COR-L47 (cell line): ENCODE measurements around the gene DOHH.

ENCODE experiments used
- DNase-seq: peaks from one replicate; lab custom pipeline; 2025; lab: John Stamatoyannopoulos, UW

The DOHH gene, protein sequence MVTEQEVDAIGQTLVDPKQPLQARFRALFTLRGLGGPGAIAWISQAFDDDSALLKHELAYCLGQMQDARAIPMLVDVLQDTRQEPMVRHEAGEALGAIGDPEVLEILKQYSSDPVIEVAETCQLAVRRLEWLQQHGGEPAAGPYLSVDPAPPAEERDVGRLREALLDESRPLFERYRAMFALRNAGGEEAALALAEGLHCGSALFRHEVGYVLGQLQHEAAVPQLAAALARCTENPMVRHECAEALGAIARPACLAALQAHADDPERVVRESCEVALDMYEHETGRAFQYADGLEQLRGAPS

GRCh38 chr19:3500429-3501101 lies at the start of gene DOHH:
TSS of gene DOHH (minus strand) at chr19:3500674. CDS start at chr19:3496814, 3,860 bp downstream.
- peak; percentile 94 for DNase-seq

DNA sequence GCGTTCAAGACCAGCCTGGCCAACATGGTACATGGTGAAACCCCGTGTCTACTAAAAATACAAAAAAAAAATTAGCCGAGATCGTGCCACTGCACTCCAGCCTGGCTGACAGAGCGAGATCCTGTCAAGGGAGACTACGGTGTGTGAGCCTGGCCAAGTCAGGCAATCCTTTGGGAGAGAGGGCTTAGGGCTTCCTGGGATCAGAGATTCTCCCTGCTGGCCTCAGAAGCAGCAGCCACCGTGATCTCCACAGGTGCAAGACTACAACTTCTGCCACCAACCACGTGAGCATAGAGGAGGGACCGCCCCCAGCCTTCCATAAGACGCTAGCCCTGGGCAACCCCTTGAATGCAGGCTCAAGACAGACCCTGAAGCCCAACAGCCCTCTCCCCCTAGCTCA lies 49.3 kb upstream of the DOHH start:
- no peak for DNase-seq

DNA sequence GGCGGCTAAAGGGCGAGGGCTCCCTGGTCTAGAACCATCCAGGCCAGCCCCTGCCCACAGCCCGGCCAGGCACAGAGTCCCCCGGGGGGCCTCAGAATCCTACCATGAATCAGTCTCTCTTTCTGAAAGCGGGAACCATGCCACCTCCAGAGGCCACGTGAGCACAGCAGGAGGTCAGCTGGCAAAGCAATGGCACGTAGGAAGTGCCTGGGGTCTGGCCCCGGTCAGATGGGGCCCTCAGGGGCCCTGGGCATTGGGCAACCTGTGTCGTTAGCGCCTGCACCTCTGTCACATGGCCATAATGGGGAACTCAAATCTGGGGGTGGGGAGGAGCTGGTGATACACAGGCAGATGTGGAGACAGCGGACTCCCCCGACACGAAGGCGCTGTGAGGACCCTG lies 48.1 kb upstream of the DOHH start:
- no peak for DNase-seq

DNA sequence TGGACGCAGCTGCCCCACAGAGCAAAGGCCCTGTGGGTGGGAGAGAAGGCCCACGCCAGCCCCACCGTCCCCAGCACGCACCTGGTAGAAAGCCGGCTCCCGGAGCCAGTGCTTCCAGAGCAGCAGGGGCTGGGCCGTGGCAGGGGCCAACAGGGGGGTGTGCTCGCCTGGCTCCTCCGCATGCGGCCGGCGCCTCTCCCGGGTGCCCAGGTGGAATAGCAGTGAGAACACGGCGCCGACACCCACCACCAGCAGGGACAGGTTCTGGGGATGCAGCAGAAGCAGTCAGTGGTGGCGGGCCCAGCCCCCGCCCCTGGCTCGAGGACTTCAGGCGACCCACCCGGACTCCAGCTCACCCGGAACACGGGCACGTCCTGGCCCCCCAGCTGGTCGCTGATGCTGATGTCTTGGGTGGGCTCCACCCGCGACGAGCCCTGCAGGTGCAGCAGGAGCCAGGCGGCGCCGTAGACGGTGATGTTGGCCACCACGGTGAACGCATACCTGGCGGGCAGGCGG lies 47.4 kb upstream of the DOHH start:
- DNase-seq, result no peak

DNA sequence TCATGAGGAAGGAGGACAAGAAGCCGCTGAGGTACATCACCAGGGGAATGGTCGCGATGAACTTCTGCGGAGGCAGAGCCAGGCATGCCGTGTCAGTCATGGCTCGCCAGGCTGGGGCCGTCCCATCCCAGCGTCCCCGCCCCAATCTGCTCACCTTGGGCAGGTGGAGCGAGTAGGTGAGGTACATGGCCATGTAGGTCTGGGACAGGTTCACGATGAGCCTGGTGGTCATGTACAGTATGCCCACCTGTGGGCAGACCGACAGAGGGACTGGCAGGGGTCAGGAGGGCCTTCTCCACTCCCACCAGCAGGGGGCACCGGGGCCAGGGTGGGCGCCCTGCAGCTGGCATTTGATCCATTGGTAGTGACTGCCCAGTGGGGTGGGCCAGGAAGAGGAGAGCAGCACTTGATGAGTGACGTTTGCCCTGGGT lies 46.8 kb upstream of the DOHH start:
- DNase-seq, result no peak

DNA sequence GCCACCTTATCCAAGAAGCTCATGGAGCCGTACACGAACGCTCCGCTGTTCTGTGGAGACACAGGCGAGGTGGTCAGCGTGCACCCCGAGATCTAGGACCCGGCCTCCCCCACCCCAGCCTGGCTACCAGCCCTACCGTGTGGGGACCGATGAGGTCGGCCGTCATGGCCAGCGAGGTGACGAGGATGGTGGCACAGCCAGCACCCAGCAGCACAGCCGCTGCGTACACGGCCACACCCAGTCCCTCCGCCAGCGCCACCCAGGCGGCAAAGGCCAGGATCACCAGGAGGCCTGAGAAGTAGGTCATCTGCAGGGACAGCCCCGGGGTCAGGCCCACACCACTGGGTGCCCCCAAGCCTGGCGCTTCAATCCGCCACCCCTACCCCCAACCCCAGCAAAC lies 45.6 kb upstream of the DOHH start:
- no peak for DNase-seq

DNA sequence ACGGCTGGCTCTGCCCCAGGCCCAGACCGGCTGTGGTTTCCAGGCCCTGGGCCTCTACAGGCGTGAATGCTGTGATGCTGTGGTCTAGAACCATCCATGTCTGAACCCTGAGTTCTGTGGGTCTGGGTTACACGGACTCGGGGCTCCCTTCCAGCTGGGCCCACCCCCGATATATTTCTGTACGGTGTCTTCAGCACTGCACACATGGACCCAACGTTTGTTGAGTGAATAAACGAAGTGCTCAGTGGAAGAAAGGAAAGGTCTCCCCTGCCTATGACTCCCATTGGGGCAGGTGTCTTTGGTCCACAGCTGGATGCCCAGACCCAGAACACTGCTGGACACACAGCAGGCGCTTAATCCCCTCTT lies 45.2 kb upstream of the DOHH start:
- DNase-seq, result no peak

DNA sequence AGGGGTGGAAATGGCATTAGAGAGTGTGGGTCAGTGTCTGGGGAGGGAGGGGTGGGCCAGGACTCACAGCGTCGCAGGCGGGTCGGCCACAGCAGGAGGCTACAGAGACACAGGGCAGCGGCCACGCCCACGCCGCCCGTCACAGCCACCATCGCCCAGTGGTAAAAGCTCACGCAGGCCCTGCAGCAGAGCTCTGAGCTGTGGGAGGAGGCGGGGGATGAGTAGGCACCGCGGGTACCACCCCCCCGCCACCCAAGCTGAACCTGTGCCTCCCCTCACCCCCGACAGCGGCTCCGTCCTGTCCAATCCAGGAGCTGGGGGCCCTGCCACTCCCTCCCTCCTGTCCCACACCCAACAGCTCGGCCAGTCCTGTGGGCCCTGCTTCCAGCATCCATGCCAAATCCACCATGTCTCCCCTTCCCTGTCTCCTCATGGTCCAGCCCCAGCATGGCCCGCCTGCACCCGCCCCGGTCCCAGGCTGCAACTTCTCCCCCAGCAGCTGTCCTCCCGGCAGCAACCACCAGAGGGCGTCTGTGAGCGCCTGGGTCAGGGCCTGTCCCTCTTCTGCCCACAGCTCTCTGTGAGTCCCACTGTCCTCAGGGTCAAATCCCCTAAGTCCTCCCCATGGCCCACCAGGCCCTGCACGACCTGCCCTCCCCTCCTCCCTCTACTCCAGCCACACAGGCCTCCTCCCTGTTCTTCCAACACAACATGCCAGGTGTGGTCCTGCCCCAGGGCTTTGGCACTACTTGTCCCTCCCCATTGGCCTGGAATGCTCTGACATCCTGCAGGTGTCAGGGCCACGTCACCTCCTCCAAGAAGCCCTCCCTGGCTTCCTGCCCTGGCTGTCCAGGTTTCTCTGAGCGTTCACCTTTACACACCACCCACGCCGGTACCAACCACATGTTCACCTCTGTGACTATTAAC lies 44.5 kb upstream of the DOHH start:
- no peak for DNase-seq

DNA sequence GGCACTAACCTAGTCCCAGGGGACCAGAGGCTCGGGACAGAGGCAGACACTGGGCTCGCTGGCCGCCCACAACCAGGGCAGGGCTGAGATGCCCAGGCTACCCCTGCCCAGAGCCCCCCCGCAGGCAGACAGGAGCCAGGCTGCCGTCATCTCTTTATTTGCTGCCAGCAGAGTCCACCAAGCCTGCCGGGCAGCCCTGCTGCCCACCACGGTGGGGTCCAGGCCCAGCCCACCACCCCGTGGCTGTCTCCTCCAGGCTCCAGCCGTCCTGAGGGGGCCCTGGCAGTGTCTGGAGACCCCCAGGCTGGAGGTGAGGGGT lies 43.5 kb upstream of the DOHH start:
- no peak for DNase-seq

DNA sequence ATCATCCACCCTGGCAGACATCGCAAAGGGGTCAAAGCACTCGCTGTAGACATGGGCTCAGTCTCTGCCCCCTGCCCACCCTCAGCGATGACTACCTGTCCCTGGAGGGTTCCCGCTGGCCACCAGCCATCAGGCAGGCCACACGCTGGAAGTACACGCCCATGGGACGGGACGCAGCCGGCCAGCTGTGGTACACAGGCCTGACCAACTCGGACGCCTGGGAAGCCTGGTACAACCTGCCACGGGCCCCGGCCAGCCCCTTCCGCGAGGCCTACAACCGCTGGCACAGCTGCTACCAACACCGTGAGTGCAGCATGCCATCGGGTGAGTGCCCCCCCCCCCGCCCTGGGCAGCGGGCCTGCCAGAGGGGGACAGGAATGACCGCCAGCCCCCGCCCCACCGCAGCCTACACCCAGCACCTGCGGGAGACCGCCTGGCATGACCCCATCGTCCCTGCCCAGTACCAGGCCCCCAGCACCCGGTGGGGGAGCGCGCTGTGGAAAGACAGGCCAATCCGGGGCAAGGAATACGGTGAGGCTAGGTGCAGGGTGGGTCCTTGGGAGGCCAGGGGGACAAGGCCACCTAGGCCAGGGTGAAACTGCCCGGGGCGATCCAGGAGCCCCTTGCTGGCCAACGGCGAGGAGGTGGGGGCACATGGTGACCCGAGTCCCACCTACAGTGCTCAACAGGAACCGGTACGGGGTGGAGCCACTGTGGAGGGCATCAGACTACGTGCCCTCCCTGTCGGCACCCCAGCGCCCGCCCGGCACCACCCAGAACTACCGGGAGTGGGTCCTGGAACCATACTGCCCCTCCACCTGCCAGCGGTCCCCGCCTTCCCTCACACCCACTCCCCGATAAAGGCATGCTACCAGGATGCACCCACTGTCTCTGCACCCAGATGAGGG lies 42.9 kb upstream of the DOHH start:
- DNase-seq, result no peak

DNA sequence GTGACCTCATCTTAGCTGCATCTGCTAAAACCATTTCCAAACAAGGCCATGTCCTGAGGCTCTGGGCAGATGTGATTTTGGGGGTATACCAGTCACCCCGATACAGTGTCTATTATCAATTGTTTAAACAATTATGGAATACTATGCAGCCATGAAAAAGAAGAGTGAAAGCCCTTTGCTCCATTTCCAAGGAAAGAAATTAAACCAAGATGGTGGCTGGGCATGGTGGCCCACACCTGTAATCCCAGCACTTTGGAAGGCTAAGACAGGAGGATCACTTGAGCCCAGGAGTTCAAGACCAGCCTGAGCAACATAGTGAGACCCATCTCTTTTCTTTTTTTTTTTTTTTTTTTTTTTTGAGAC lies 39.3 kb upstream of the DOHH start:
- no peak for DNase-seq

DNA sequence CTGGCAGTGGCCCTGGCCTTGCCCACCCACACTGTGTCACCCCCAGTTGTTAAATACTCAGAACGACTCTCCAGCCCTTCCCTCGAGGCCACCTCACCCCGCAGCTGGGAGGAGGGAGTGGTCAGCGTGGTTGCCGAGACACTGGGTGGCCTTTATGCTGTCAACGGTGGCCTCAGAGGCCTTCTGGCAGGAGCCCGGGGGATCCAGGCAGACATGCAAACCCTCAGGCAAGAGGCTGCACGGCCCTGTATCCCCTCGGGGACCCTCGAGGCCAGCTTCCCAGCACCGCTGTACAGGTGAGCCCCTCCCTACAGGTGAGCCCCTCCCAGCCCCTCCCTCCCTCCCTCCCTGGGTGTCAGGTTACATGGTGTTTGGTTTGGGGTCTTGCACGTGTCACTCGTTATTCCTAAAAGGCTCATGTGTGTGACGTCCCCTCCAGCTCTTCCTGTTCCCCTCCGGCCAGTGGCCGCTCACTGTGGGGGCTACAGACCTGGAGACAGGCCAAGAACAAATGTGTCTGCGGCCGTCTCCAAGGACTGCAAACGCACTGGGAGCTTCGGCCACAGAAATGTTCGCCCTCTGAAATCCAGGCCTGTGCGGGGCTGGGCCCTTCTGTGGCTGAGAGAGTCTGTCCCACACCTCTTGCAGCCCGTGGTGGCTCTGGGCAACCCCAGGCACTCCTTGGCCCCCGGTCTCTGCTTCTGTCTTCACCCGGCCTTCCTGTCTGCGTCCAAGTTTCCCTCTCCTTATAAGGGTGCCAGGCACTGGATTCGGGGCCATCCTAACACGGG lies 38.7 kb upstream of the DOHH start, which contains the start of gene TEKTIP1:
Gene TEKTIP1, plus strand, starts transcription at position 210 of the 791 bp plus-strand sequence. Its CDS starts 4 bp downstream, at position 214.
- DNase-seq, result no peak

- DNase-seq, result no peak
Measured at GRCh38 chr19:3538258-3538929, 37.9 kb upstream of the DOHH start.

GRCh38 chr19:3537438-3538240 lies 37.2 kb upstream of the DOHH start:
- DNase-seq, result no peak

DNA sequence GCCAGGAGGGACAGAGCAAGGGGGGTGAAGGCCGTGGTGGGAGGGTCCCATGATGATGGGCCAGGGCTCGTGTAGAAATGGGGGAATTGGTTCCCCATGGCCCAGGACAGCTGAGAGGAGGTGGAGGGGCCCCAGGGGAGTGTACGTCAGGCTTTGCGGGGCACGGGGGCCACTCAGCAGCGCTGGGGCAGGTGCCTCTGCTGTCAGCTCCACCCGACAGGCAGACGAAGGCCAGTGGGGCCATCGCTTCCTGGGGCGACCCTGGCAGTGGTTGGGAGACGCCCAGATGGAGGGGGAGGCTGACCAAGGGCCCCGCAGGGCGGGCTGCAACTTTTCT lies 36.6 kb upstream of the DOHH start:
- no peak for DNase-seq

DNA sequence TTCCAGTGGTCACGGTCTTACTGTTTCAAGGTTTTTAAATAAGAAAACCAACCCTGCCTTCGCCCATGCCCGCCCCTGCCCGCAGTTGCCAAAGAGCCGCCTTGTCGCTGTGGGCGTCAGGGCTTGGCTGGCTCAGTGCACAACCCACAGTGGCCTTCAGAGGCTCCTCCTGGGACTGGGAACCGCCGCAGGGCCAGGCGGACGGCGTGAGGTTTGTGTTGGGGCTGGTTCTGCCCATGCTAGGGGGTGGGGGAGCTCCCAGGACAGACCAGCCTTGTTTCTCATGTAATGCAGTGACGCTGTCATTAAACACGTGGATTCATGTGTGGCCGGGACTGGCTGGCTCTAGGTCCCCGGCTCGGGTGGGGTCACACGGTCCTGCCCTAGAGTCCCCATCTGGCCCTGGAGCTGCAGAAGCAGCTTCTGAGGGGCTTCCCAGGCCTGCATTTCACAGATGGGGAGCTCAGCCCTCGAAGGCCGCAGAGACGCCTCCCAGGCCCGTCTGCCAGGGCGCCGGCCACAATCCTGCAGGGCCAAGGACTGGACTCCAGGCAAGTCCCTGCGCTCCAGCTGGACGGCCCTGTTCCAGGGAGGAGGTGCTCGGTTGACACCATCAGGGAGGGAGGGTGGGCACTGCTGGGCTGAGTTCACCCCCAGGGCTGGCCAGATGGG lies 36.1 kb upstream of the DOHH start:
- DNase-seq, result no peak

GRCh38 chr19:3535981-3536380 lies 35.5 kb upstream of the DOHH start:
- no peak for DNase-seq

DNA sequence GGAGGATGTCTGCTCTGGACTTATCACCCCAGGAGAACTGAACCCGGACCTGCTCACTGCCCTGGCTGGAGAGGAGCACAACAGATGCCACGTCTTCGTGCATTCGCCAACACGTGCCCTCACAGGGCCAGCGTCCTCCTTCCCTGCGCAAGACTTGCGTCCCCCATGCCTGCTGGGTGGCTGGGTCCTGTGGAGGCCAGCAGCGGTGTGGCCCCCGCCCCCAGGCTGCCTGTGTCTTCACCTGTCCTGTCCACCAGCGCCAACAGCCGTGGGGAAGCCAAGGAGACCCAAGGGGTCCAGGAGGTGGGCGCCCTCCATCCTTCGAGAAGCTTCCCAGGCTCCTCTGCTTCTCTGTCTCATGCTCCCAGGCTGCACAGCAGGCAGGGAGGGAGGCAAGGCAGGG lies 35.1 kb upstream of the DOHH start:
- DNase-seq, result no peak

DNA sequence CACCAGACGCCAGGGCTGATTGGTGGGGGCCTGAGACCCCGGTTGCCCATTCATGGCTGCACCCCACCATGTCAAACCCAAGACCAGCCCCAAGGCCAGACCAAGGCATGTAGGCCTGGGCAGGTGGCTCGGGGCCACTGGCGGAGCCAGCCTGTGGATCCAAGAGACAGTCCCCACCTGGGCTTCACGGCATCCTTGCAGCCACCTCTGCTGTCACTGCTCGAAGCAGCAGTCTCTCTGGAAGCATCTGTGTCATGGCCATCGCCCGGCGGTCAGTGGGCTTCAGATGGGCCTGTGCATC lies 34.7 kb upstream of the DOHH start:
- no peak for DNase-seq
